ENCODE measurements around the gene PPARA. TPM values are rescaled to one million over a fixed set of nuclear protein-coding genes. Genes with fewer than 3 reads are reported as not detected.

Gene PPARA
- polyA plus RNA-seq, 3 donors, result 3.7 to 6.3 (median 4.9) TPM

DNA sequence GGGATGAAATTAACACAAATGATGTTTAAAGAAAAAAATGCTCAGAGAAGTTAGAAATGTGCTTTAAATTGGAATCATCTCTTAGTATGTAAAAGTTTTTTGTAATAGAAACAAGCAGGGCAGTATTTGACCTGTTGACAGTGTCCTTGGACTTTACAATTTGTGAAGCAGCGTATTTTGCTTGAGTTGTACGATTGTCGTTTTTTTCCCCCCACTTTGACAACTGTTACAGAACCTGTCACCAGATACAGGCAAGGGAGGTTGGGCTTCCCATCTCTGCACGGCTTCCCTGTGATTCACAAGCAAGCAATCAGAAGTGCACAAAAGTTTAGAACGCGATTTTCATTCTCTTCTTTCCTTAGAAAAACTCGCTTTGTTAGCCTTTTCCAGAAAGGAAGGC is 8.9 kb downstream of the PPARA start:
- peaks cover 49 to 55% of the 10 kb centered on the region in 2 donors for H3K36me3 Mint-ChIP-seq
- H3K4me1 Mint-ChIP-seq, result peaks cover 2% of the 10 kb centered on the region
- no peak overlapping the region for H2AFZ ChIP-seq (ENCODE audit: insufficient read depth, low read depth, low read length, poor library complexity, severe bottlenecking)
- no peak overlapping the region for H3K4me2 ChIP-seq (replicated peaks; ENCODE audit: extremely low read depth, low read length, poor library complexity, severe bottlenecking)
- TF ChIP-seq, protein P1, sequence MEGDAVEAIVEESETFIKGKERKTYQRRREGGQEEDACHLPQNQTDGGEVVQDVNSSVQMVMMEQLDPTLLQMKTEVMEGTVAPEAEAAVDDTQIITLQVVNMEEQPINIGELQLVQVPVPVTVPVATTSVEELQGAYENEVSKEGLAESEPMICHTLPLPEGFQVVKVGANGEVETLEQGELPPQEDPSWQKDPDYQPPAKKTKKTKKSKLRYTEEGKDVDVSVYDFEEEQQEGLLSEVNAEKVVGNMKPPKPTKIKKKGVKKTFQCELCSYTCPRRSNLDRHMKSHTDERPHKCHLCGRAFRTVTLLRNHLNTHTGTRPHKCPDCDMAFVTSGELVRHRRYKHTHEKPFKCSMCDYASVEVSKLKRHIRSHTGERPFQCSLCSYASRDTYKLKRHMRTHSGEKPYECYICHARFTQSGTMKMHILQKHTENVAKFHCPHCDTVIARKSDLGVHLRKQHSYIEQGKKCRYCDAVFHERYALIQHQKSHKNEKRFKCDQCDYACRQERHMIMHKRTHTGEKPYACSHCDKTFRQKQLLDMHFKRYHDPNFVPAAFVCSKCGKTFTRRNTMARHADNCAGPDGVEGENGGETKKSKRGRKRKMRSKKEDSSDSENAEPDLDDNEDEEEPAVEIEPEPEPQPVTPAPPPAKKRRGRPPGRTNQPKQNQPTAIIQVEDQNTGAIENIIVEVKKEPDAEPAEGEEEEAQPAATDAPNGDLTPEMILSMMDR (IDR thresholded peaks at IDR 0.05), result no peak
- peaks cover 0 to 4% (median 0%) of the 10 kb centered on the region in 7 donors for H3K9me3 Mint-ChIP-seq
- H3K27me3 Mint-ChIP-seq (ENCODE audit: low read depth in 3 of 3), result peaks cover 0 to 1% (median 0%) of the 10 kb centered on the region in 3 donors
- no peak for DNase-seq
- no peaks in the 10 kb centered on the region for H3K27me3 ChIP-seq (ENCODE audit: control insufficient read depth in 2 of 2, insufficient read depth in 2 of 2, low read length in 2 of 2)
- H3K4me1 ChIP-seq (ENCODE audit: control insufficient read depth in 1 of 2, insufficient read depth in 2 of 2, low read length in 2 of 2), result no peaks in the 10 kb centered on the region
- no peak overlapping the region for H3K9ac ChIP-seq (ENCODE audit: insufficient read depth, low read length, poor library complexity, severe bottlenecking)
- 100% methylated on average over 4 of the region's 7 CpGs for WGBS (ENCODE audit: insufficient coverage)
- H3K27ac Mint-ChIP-seq, result no peak overlapping the region
- H3K36me3 ChIP-seq (replicated peaks in 1 of 2; ENCODE audit: control insufficient read depth in 1 of 2, insufficient read depth in 2 of 2, low read length in 2 of 2), result peaks cover 4 to 45% of the 10 kb centered on the region in 2 donors
- H3K27ac ChIP-seq (ENCODE audit: low read depth in 1 of 2, low read length in 2 of 2), result no peak overlapping the region
- no peak overlapping the region for H3K4me3 ChIP-seq (replicated peaks in 1 of 3; ENCODE audit: low read depth in 2 of 3, low read length in 3 of 3)
- no peaks in the 10 kb centered on the region for H3K9me3 ChIP-seq (replicated peaks in 1 of 2; ENCODE audit: control insufficient read depth in 1 of 2, insufficient read depth in 1 of 2, low read length in 2 of 2)
- no peaks in the 10 kb centered on the region for H3K79me2 ChIP-seq (ENCODE audit: insufficient read depth, low read length)
- intact Hi-C loops (cut with micrococcal nuclease), result no loop called here
- no peaks in the 10 kb centered on the region for H4K20me1 ChIP-seq (ENCODE audit: insufficient read depth, low read length)
- H3K4me3 Mint-ChIP-seq, result no peak overlapping the region

DNA sequence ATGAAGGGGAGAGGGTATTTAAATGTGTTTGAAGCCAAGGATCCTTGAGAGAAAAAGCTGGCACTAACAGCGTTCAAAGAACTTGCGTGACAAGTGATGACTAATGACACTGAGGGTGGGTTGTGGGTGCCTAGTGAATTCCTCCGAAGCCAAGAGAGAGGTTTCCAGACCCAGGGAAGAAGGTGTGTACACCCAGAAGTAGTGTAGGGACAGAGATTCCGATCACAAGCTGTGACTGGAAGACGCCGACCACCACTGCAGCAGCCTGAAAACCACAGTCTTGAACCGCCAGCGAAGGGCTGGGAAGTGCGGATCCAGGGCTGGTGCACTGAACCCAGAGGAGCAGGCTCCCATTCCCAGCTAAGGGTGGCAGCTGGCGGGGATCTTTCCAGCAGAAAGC is 9.5 kb downstream of the PPARA start:
- peaks cover 2% of the 10 kb centered on the region for H3K4me1 Mint-ChIP-seq
- H3K79me2 ChIP-seq (ENCODE audit: insufficient read depth, low read length), result no peaks in the 10 kb centered on the region
- no peak overlapping the region for H3K27ac ChIP-seq (ENCODE audit: low read depth in 1 of 2, low read length in 2 of 2)
- intact Hi-C loops (cut with micrococcal nuclease), result no loop called here
- H3K4me1 ChIP-seq (ENCODE audit: control insufficient read depth in 1 of 2, insufficient read depth in 2 of 2, low read length in 2 of 2), result no peaks in the 10 kb centered on the region
- H3K4me2 ChIP-seq (replicated peaks; ENCODE audit: extremely low read depth, low read length, poor library complexity, severe bottlenecking), result no peak overlapping the region
- H3K9me3 ChIP-seq (replicated peaks in 1 of 2; ENCODE audit: control insufficient read depth in 1 of 2, insufficient read depth in 1 of 2, low read length in 2 of 2), result no peaks in the 10 kb centered on the region
- H3K4me3 ChIP-seq (replicated peaks in 1 of 3; ENCODE audit: low read depth in 2 of 3, low read length in 3 of 3), result no peak overlapping the region
- no peak overlapping the region for H3K4me3 Mint-ChIP-seq
- no peak overlapping the region for H3K27ac Mint-ChIP-seq
- no peak overlapping the region for H3K9ac ChIP-seq (ENCODE audit: insufficient read depth, low read length, poor library complexity, severe bottlenecking)
- peaks cover 49 to 53% of the 10 kb centered on the region in 2 donors for H3K36me3 Mint-ChIP-seq
- H2AFZ ChIP-seq (ENCODE audit: insufficient read depth, low read depth, low read length, poor library complexity, severe bottlenecking), result no peak overlapping the region
- TF ChIP-seq, protein P1 (IDR thresholded peaks at IDR 0.05), result no peak
- peaks cover 0 to 4% (median 0%) of the 10 kb centered on the region in 7 donors for H3K9me3 Mint-ChIP-seq
- no peaks in the 10 kb centered on the region for H4K20me1 ChIP-seq (ENCODE audit: insufficient read depth, low read length)
- H3K27me3 Mint-ChIP-seq (ENCODE audit: low read depth in 3 of 3), result peaks cover 0 to 1% (median 0%) of the 10 kb centered on the region in 3 donors
- WGBS (ENCODE audit: insufficient coverage), result 95% methylated on average over 8 of the region's 10 CpGs
- peaks cover 4 to 45% of the 10 kb centered on the region in 2 donors for H3K36me3 ChIP-seq (replicated peaks in 1 of 2; ENCODE audit: control insufficient read depth in 1 of 2, insufficient read depth in 2 of 2, low read length in 2 of 2)
- H3K27me3 ChIP-seq (ENCODE audit: control insufficient read depth in 2 of 2, insufficient read depth in 2 of 2, low read length in 2 of 2), result no peaks in the 10 kb centered on the region
- DNase-seq, result no peak
